Caki2 (cell line): ENCODE measurements around the gene NEAT1. TPM values are rescaled to one million over a fixed set of nuclear protein-coding genes. Genes with fewer than 3 reads are reported as not detected.

Experiments
- DNase-seq: peaks from one replicate; pipeline ENCODE4 v3.0.0-alpha.2; 2015; ENCODE audit warnings: low read depth
- in situ Hi-C: cut with HindIII; loops from 2 replicates; pipeline ENCODE4 v1.10.0; 2016; ENCODE audit warnings: low sequenced_read_pairs, low pct_unique_long_range_greater_than_20kb, mixed read lengths
- total RNA-seq: library from RNA; depleted of rRNA; stranded (reverse); fragments of >200 nt; shearing (Covaris generic); gene quantifications from 2 replicates; pipeline ENCODE4 v1.2.3, GENCODE V29; 2014; ENCODE audit warnings: low replicate concordance

Gene NEAT1
- total RNA-seq, 1 experiment from 2014 or later: 2.3 TPM

DNA sequence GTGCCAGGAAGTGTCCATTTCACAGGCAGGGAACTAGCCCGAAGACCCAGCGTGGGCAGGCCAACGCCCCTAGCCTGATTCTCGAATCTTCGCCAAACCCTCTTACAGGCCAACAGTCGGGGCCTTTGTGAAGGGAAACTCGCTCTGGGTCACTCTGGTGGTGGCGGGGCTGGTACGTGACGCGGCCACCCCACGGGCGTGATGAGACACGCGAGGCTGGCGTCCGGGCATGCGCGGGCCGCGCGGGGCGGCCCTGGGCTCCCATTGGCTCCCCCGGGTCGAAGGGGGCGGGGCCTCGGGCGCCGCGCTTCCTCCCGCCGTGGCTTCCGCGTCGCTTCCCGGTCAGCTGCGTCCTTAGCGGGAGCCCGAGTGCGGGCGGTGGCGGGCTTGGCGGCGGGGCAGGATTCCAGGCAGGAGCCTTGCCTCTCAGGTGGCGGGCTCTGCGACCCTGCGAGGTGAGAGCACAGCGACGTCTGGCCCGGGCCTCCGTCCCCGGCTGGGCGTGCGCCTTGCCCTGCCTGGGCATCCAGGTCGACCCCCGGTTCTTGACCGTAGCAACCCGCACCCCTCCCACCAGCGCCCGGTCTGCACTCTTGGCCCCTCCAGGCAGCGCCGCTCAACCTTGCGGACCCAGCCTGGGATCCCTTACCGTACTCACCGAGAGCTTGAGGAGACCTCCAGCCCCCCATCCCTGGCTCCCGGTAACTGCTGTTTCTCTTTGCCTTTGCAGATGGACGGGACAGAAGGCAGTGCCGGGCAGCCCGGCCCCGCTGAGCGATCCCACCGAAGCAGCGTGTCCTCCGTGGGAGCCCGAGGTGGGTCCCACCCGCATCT, 36.1 kb upstream of the NEAT1 start, which contains the start of gene FRMD8:
TSS of gene FRMD8 (plus strand) at position 331 of the 834 bp plus-strand sequence. CDS start at position 731, 400 bp downstream.
- in situ Hi-C loops: no loop called here

DNA sequence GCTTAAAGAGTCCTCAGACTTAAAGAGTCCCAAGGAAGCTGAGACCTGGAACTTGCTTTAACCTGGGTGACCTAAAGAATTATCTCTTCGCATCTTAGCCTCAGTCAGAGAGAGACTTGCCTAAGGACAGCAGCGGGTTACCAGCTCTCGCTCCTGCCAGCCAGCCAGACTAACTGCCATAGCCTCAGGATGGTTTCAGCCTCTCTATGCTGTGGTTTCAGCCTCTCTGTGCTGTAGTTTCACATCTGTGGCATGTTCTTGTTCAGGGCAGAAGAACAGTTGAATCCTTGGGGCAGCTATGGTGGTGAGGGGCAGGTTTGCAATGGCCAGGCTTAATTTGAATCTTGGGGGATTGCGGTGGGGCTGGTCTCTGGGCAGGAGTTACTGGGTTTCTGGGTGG, 33.9 kb upstream of the NEAT1 start:
- in situ Hi-C loops: no loop called here
- no peak for DNase-seq

More for the DNA sequence above, 36.1 kb upstream of the NEAT1 start, which contains the start of gene FRMD8:
- peak; percentile 67 for DNase-seq

DNA sequence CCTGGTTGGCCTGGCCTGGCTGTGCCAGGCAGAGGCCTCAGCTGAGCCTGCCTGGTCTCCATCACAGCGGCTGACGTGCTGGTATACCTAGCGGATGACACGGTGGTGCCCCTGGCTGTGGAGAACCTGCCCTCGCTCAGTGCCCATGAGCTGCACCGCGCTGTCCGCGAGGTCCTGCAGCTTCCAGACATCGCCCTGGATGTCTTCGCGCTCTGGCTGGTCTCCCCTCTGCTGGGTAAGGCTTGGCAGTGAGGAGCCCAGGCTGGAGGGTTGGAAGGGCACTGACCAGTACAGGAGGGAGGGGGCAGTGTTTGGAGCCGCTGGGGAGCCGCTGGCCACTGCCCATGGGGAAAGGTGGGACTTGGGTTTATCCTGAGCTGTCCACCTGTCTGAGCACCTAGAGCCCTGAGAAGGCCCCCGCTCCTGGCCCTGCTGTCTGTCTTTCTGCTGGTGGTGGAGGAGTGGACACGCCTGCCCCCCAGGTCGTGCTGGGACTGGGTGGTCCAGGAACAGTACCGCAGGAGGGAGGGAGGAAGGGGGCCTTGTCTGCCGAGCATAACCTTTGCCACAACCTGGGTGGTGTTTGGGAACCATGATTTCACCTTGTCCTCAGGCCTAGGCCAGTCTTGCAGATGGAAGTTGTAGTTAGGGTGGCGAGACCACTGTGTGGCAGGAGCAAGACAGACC, 33.2 kb upstream of the NEAT1 start:
- DNase-seq: no peak
- in situ Hi-C loops: no loop called here

DNA sequence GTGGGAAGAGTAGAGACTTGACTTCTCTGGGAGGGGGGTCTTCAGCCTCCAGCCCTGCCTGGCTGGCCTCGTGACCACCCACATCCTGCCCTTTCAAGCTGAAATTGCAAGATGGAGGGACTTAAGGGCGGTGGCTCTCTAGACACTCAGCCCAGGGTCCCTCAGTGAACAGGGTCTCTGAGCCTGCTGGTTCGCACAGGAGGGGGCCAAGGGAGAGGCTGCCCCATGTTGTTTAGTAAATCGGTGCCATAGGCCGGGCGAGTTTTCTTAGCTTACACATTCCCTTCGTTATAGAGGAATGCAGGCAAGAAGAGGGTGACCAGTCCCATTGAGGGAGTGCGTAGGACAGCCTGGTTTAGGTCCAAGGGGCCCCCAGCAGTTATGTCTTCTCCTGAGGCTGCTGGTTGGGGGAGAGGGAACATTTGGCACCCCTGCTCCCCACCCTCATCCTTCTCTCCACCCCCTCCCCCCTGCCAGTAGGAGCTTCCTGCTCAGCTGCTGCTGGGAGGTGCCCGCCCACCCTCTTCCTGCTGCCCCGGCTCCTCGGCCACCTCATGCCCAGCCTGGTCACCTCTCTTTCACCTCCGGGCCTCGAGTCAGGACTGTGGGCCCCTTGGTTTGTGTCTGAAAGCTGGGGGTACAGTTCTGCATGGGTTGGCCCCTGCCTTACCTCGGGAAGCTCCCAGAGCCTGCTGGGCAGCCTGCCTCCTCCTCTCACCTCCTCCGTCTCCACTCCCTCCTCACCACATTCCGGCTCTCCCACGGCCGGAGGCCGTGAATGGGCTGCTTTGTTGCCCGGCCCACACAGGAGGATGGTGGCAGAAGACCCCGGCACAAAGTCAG, 32.3 kb upstream of the NEAT1 start:
- no peak for DNase-seq
- in situ Hi-C loops: no loop called here

DNA sequence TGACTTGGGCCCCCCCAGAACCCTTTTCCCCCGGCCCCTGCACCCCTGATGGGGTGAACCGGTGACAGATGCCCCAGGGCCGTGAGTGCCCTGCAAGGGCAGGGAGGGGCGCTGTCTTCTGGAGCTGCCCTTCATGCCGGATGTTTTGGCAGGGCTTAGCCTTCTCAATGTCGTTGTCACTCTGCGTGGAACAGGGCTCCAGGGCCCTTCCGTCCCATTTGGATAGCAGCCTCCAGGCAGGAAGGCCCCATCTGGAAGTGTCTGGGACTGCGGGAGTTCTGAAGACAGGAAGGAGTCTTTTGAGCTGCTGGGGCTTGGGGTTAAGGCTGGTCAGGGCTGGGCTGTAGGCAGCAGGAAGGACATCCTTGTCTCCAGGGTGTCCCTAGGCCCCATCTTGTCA, 31.6 kb upstream of the NEAT1 start:
- in situ Hi-C loops: no loop called here
- DNase-seq: no peak

DNA sequence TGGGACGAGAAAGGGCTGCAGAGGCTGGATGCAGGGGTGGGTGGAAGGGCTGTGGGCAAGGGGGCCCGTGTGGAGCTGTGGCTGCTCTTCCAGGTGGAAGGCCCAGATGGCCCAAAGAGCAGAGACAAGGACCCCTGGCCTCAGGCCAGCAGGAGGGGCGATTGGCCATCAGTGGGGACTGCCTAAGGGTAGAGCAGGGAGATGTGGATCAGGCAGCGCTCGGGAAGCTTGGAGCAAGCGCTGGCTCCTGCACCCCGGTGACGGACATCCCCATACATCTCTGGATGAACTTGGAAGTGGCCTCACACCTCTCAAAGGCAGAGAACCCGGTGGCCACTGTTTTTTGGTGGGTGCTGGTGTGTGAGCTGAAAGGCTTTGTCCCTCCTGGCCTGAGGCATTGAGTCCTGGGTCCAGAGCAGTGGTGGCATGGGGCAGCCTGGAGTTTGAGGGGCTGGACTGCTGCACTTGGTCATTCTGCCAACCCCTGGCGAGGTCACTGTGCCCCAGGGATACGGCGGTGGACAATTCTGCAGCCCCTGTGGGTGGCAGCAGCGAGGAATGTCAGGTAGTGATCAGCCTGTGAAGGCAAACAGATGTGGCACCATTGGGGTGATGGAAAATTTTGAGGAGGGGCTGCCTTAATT, 30.3 kb upstream of the NEAT1 start:
- in situ Hi-C loops: no loop called here
- no peak for DNase-seq

DNA sequence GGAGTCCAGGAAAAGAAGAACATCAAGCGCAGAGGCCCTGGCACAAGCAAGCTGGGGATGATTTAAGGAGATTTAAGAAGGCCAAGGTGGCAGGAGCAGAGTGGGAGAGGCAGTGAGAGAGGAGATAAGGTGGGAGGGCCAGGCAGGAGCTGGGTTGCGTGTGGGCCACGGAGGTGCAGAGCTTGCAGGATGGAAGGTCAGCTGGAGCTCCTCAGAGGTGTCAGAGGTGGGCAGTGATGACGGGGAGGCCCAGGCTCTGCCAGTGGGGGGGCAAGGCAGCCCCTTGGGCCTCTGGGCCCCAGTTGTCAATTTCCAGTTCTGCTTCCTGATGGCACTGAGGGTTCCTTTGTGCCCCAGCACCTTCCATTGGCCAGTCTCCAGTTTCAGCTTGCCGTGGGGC, 29.7 kb upstream of the NEAT1 start:
- in situ Hi-C loops: no loop called here
- DNase-seq: no peak

DNA sequence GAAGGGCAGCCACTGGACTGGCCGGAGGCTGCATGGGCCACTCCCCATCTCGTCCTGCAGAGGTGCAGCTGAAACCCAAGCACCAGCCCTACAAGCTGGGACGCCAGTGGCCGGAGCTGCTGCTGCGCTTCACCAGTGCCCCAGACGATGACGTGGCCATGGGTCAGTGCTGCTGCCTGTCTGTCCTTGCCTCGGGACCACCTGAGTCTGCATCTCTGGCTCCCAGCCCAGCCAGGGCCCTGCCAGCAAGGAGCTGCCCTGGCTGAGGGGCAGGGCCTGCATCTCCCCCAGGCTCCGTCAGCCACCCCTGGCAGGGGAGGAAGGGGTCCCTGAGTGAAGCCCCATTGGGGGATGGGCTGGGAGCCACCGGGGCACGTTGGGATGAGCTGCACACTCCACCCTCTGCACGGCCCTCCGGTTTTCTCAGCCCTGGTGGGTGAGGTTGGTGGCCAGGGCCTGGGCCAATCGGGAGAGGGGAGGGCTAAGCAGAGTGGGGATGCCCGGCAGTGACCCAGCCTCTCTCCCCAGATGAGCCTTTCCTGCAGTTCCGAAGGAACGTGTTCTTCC, 29.0 kb upstream of the NEAT1 start:
- no peak for DNase-seq
- in situ Hi-C loops: no loop called here

DNA sequence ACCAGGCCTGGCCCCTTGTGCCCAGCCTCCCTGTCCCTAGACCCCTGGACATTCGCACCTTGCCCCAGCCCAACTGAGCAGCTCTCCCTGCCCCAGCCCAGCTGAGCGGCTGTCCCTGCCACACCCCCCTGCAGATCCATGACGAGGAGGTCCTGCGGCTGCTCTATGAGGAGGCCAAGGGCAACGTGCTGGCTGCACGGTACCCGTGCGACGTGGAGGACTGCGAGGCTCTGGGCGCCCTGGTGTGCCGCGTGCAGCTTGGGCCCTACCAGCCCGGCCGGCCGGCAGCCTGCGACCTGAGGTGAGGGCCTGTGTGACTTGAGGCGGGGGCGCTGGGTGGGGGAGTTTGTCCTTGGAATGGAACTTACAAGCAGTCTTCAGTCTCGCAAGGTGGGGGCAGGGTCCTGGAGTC, 28.5 kb upstream of the NEAT1 start:
- in situ Hi-C loops: no loop called here
- no peak for DNase-seq

DNA sequence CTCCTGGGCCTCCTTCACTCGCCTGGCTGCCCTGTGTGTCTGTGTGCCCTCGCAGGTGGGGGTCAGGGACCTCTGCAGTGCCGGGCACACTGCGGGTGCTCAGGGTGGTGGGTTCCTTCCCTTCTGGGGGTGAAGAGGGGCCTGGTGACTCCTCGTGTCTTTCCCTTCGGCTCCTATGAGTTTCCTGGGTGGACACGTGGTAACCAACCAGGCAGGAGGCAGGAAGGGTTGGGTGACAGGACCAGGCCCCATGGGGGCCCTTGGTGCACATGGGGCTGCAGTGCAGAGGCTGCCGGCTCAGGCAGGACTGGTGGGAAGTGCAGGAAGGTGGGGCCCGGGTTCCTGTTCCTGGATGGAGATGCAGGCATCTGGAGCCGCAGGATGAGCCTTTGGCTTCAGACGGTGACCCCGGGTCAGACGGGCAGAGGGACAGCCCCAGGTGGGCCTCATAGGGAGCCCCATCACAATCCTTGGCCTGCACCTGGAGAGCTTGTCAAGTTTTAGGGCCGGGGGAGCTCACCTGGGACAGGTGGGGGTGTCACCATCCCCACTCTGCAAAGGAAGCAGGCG, 26.6 kb upstream of the NEAT1 start:
- in situ Hi-C loops: no loop called here
- no peak for DNase-seq

DNA sequence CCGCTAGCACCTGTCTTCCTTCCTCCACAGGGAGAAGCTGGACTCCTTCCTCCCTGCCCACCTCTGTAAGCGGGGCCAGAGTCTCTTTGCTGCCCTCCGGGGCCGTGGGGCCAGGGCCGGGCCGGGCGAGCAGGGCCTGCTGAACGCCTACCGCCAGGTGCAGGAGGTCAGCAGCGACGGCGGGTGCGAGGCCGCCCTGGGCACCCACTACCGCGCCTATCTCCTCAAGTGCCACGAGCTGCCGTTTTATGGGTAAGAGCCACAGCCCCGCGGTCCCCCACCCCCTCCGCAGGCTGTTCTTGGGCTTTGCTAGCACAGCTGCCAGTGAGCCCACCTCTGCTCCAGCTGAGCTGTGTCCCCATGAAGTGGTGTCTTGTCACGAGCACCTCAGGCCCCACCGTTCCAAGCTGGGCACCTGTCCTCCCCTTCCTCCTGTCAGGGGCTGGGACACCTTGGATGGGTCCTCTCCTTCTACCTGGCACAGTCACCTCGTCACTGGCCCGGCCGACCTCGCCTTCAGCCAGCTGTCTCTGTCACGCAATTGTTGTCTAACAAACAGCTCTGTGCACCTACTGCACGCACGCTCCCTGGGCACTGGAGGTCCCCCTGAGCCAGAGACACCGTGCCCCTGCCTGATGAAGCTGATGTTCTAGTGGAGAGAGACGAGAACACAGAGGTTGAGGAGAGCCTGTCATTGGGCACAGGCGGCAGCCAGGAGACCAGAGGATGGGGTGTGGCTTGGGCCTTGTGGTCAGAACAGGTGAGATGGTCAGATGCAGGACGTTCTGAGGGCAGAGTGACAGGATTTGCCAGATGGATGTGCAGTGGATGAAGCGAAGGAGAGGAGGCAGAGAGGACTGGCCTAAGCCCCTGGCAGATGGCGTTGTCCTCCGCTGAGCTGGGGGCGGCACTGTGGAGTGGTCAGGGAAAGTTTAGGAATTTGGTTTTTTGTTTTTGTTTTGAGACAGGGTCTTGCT, 25.5 kb upstream of the NEAT1 start:
- in situ Hi-C loops: no loop called here
- no peak for DNase-seq

DNA sequence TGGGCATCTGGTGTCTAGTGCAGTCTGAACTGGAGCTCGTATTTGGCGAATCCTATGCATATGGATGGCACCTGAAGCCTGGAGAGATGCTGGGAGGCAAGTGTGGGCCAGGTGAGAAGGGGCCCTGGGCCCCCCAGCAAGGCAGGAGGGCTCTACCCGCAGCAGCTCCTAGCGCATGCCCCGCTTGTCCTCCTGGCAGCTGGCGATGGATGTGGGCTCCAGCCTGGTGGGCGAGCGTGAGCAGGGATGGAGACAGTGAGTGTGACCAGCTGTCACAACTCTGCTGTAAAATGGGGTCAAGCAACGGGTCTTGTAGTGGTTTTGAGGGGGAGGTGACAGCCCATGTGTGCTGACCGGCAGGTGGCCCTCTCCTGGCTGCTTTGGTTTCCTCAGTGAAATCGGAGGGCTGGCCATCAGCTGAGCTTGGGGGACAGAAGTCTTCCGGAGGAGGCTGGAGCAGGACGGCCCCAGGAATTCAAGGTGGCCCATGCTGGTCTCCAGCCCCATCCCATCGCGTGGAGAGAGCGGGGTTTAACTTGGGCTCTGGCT, 24.2 kb upstream of the NEAT1 start:
- in situ Hi-C loops: no loop called here
- no peak for DNase-seq

DNA sequence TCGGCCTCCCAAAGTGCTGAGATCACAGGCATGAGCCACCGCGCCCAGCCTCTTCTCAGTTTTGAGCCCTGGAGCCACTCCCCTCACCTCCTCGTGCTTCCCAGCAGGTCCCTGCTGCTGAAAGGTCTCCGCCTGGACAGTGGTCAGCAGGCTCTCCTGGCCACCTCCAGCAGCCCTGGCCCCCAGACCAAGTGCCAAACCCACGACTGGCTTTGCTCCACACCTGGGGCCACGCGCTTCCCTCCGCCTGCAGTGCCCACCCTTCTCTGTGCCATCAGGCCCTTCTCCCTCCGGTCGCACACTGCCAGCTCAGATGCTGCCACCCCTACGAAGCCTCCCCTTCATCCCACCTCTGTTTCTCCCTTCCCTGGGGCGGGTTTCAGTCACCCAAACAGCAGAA, 23.3 kb upstream of the NEAT1 start:
- in situ Hi-C loops: no loop called here
- no peak for DNase-seq

DNA sequence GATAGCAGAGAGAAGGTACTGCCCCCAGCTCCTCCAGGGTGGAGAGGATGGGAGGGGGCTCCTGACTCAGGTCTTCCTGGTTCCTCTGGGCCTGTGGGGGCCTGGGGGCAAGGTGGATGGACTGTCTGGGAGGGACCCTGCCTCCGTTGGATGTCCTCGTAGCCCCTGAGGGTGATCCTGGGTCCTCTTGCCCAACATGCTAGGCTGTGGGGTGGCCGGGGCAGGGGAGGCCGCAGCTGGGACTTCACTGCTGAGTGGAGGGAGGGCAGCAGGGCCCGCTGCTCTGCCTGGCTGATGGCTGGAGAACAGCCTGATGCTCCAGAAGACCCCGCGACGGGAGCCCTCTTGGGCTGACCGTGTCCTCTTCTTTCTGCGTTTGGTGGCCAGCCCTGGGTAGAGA, 22.8 kb upstream of the NEAT1 start:
- no peak for DNase-seq
- in situ Hi-C loops: no loop called here

DNA sequence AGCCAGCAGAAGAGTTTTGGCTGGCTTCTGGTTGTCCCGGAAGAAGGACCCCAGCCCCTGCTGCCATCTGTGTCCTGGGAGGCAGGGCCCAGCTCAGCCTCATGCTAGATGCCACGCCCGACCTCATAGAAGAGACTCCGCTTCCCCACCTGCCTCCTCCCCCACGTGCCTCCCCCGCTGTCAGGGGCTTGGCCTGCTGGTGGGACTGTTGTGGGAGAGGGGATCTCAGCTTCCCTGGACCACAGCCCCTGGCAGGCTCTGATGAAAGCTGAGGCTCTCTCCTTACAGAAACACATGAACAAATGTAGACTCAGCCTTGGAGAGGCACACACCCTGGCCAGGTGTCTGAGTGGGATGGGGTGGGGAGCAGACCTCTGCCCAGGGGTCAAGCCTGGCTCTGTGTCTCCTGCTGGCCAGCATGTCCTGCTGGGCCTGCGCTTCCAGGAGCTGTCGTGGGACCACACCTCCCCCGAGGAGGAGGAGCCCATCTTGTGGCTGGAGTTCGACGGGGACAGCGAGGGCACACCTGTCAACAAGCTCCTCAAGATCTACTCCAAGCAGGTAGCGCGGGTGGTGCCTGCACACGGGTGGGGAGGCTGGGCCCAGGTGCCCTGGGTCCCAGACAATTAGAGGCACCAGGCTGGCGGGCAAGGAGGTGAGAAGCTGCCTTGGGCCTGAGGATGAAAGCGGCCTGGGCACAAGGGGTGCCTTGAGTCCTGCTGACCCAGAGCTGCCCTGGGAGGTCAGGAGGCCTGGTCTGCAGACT, 22.1 kb upstream of the NEAT1 start:
- in situ Hi-C loops: no loop called here
- no peak for DNase-seq
